LNCaP clone FGC (cell line): ENCODE data around the gene NOL3.

Experiments
- DNase-seq: peaks from one replicate; pipeline ENCODE4 v3.0.0-alpha.2; 2011; ENCODE audit warnings: low read depth
- H3K4me3 ChIP-seq: 2 replicates; pipeline ENCODE4 v1.5.1; 2011; ENCODE audit warnings: mild to moderate bottlenecking, low read depth, low read length, control low read depth
- TF ChIP-seq, protein P1 (sequence below): IDR thresholded peaks from 2 replicates; pipeline ENCODE4 v1.5.1; 2012; ENCODE audit warnings: mild to moderate bottlenecking; ENCODE audit not compliant: control insufficient read depth, insufficient read depth; ENCODE audit errors: extremely low read depth

Gene NOL3

DNA sequence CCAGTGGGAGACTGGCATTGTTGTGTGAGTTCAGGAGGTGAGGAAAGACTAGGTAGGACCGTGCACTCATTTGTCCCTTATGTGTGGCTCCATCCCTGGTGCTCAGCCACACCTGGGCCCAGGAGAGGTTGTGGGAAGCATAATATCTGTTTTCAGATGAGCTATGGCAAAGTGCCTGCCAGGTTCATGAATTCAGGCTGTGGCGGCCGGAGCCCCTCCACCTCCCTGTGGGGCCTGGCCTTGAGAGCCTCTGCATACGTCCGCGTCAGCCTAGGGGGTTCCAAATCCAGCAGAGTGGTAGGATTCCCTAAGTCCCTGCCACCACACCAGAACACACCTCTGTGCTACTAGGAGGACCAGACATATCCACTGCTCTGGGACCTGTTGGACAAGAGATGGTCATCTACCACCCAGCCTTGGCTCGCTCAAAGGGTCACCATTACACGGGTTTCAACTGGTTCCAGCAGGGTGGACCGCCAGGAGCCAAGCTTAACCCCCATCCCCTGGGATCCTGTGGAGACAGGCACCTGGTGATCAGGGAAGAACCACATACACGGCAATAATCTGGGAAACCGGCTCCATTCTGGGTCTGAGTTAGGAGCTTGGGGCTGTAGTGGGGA is 21.6 kb upstream of the NOL3 start:
- H3K4me3 ChIP-seq, result no peak overlapping the region
- DNase-seq, result no peak
- TF ChIP-seq, protein P1, sequence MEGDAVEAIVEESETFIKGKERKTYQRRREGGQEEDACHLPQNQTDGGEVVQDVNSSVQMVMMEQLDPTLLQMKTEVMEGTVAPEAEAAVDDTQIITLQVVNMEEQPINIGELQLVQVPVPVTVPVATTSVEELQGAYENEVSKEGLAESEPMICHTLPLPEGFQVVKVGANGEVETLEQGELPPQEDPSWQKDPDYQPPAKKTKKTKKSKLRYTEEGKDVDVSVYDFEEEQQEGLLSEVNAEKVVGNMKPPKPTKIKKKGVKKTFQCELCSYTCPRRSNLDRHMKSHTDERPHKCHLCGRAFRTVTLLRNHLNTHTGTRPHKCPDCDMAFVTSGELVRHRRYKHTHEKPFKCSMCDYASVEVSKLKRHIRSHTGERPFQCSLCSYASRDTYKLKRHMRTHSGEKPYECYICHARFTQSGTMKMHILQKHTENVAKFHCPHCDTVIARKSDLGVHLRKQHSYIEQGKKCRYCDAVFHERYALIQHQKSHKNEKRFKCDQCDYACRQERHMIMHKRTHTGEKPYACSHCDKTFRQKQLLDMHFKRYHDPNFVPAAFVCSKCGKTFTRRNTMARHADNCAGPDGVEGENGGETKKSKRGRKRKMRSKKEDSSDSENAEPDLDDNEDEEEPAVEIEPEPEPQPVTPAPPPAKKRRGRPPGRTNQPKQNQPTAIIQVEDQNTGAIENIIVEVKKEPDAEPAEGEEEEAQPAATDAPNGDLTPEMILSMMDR, result no peak

DNA sequence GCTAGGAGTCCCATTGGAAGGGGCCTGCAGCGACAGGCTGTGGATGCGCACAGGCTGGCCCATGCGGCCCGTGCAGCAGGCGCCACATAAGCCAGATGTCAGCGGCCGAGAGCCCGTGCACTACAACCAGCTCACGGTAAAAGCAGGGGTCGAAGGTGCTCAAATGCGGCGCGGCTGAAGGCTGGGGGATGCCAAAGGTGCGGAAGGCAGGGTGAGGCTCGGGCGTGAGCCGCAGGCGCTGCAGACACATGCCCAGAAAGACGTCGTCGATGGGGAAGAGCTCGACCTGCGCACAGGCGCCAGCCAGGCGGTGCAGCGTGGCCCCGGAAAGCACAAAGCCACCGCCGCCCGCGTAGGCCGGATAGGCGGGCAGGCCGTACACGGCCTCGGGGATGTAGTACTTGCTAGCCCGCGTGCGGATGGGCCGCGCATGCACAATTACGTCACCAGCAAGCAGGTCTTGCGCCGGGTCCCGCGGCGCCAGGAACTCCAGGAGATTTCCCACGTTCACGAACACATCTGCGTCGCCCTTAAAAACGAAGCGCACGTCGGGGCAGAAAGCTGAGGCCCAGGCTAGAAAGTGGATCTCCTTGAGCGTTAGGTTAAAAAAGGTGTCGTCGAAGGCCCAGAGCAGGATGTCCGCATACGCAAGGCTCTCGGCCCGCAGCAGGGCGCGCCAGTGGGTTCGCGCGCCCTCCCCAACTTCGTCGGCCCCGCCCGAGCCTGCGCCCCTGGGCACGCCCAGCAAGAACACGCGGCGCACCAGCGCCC is 20.9 kb upstream of the NOL3 start:
- no peak overlapping the region for H3K4me3 ChIP-seq
- DNase-seq, result no peak

DNA sequence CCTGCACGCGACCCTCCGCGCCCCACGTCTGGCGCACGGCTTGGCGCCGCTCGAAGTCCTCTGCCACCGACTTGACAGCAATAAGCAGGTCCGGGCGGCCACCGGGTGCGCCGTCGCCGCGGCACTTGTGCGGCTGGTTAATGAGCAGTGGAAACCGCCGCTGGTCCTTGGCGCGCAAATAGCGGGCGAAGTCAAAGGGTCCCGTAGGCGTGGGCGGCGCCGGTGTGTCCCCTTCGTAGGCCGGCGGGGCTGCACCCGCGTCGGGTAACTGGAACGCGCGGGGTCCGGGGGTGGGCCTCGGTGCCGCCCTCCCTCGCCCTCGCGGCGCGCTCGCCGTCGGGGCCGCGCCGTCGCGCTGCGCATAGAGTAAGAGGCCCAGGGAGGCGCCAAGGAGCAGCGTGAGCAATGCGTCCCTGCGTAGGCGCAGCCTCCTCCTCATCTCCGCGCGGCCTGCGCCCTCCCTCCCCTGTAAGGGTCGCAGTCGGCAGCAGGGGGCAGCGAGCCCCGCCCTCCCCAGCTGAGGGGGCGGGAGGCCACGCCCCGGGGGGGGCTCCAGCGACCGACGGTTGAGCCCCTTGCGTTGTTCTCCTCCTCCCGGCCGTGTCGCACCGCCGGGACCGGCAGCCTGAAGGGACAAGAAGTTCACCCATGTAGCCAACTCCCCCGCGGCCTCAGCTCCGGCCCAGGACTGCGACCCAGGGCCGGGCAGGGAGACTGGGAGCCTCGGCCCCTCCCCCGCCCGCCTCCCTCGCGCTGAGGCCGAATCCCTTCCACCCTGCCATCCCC is 20.1 kb upstream of the NOL3 start:
- DNase-seq, result no peak
- TF ChIP-seq, protein P1, result no peak
- H3K4me3 ChIP-seq, result no peak overlapping the region

More for the DNA sequence above, 20.9 kb upstream of the NOL3 start:
- TF ChIP-seq, protein P1, result no peak

DNA sequence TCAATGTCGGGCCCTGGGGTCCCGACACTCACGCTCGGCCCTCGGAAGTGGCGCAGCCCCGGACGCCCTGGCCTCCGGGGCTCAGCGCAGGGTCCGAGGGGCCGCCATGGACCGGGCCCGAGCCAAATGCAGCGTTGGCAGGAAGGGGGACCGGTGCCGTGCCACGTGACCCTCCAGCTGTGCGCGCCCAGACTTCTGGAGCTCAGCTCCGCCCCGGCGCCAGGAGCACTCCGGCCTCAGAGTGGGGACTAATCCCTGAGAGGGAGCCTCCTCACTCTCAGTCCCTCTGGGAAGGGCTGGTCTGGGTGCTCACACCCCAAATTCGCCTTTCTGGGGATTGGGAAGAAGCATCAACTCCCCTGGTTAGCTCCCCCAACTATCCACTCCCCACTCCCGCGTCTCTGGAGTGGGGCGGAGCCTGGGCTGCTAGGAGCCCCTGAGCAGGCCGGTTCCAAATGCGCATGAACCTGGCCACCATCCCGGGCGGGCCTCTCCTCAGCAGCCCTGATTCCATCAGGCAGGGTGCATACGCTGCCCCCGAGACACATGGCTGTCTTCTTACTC is 19.4 kb upstream of the NOL3 start, which contains the start of gene B3GNT9:
Gene B3GNT9, minus strand, starts transcription at position 166 of the 564 bp plus-strand sequence. CDS start 513 bp downstream, outside the sequence.
- no peak for DNase-seq
- TF ChIP-seq, protein P1, result no peak
- no peak within 1 kb of the TSS for H3K4me3 ChIP-seq

DNA sequence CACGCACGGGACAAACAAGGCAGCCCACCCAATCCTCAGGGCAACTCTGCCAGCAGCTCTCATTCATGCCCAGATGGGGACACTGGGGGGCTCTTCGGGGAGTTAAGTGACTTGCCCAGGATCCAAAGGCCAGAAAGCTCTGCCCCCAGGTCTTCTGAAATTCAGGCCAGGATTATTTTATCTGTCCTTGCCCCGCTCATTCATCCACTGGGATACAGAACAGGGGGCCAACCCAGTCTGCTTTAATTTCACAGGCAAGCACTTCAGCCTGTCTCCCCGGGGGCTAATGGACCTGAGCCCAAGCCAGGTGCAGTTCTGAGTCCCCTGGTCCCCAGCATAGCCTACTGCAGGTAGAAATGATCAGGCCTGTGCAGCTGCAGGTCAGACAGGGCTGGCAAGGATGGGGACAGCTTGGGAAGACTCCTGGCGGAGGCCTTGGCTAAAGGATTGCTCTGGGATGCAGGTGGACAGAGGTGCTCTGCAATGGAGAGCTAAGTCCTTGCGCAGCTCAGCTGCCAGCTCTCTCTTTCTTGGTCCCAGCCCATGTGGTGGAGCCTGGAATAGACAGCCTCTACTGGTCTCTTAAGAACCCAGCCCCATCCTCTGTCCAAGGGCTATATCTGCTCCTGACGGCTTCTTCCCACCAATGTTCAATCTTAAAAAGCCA is 18.8 kb upstream of the NOL3 start:
- TF ChIP-seq, protein P1, result no peak
- no peak overlapping the region for H3K4me3 ChIP-seq
- no peak for DNase-seq

DNA sequence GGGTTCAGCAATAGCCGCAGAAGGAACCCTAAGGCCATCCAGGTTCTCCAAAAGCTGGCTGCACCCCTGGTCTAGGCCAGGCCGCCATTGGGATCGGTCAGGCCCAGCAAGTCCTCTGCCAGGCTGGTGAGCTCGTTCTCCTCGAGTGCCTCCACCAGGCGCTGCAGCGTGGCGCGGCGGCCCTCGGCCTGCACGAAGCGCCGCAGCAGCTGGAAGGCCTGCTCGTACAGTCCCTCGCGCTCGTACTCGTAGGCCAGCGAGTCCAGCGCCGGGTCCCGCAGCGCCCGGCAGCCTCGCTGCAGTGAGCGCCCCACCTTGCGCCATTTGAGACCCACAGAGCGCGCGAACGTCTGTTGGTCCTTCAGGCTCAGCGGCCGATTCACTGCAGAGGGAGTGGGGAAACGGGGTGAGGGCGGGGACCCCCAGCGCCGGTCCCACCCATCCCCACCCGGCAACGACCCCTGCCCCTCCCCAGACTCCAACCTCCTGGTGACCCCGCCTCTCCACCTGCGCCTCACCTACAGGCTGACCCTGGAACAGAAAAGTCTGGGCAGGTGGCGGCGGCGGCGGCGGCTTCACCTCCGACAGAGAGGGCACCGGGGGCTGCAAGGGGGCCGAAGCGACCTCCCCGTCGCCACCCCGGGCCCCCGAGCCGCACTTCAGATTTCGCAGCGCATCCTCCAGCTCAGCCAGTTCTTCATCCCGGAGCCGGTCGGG is 15.6 kb upstream of the NOL3 start:
- TF ChIP-seq, protein P1, result no peak
- no peak for DNase-seq
- H3K4me3 ChIP-seq, result peak overlapping the region; percentile 32
